WTC11 (cell line): ENCODE results near the gene EPN3.

ENCODE experiments used
- CREB1 ChIP-seq: sonication (generic); formaldehyde crosslinking; IDR thresholded peaks from 2 replicates; pipeline ENCODE4 v1.8.0; 2023; ENCODE audit warnings: mild to moderate bottlenecking, missing genetic modification reagents
- CTCF ChIP-seq: fragments of 200-600 bp; IDR thresholded peaks from 2 replicates; pipeline ENCODE4 v1.8.0; 2022; ENCODE audit warnings: antibody characterized with exemption
- E2F4 ChIP-seq: sonication (generic); formaldehyde crosslinking; IDR thresholded peaks from 2 replicates; pipeline ENCODE4 v1.8.1; 2022; ENCODE audit warnings: low read depth, mild to moderate bottlenecking, moderate library complexity, missing genetic modification reagents, borderline replicate concordance
- IRF1 ChIP-seq: sonication (generic); formaldehyde crosslinking; IDR thresholded peaks from 2 replicates; pipeline ENCODE4 v1.8.0; 2023; ENCODE audit warnings: missing genetic modification reagents
- MAX ChIP-seq: sonication (generic); formaldehyde crosslinking; IDR thresholded peaks from 2 replicates; pipeline ENCODE4 v1.8.0; 2022; ENCODE audit warnings: mild to moderate bottlenecking, missing genetic modification reagents

GRCh38 chr17:50537721-50538548 lies 5.4 kb downstream of the EPN3 start:
- TF ChIP-seq CTCF = no peak
- no peak for TF ChIP-seq MAX (CRISPR knock-in tag)
- no peak for TF ChIP-seq IRF1 (CRISPR knock-in tag)
- no peak for TF ChIP-seq CREB1 (CRISPR knock-in tag)
- TF ChIP-seq E2F4 (CRISPR knock-in tag) = no peak
